HG03442 (cell line): Measurements from ENCODE around the gene UNC13A.

ENCODE experiments used
- ATAC-seq: cut with Tn5 transposase; IDR thresholded peaks from one replicate; pipeline ENCODE4 v1.9.1; 2021; ENCODE audit warnings: mild to moderate bottlenecking, moderate library complexity; ENCODE audit not compliant: unreplicated experiment

The UNC13A gene

GRCh38 chr19:17711851-17712250, 23.7 kb upstream of the UNC13A start:
- ATAC-seq = no peak

- no peak for ATAC-seq
These were observed 18.6 kb upstream of the UNC13A start for GRCh38 chr19:17706750-17707181.

GRCh38 chr19:17703824-17704463, 15.8 kb upstream of the UNC13A start:
- no peak for ATAC-seq

- no peak for ATAC-seq
These were observed 7.0 kb upstream of the UNC13A start for GRCh38 chr19:17695198-17695597.

- no peak for ATAC-seq
These were observed 4.4 kb upstream of the UNC13A start for GRCh38 chr19:17692566-17692965.

- ATAC-seq = no peak
These were observed 870 bp upstream of the UNC13A start for GRCh38 chr19:17688853-17689595.

GRCh38 chr19:17687141-17687856, 855 bp downstream of the UNC13A start:
- no peak for ATAC-seq

GRCh38 chr19:17686592-17687024, 1.5 kb downstream of the UNC13A start:
- ATAC-seq = no peak

GRCh38 chr19:17686023-17686521, 2.1 kb downstream of the UNC13A start:
- no peak for ATAC-seq

- ATAC-seq = no peak
These were observed 2.6 kb downstream of the UNC13A start for GRCh38 chr19:17685451-17686022.

- no peak for ATAC-seq
These were observed 3.9 kb downstream of the UNC13A start for GRCh38 chr19:17684256-17684655.

GRCh38 chr19:17683078-17683477, 5.1 kb downstream of the UNC13A start:
- ATAC-seq = no peak

- no peak for ATAC-seq
These were observed 5.9 kb downstream of the UNC13A start for GRCh38 chr19:17682273-17682672.

- ATAC-seq = no peak
These were observed 6.5 kb downstream of the UNC13A start for GRCh38 chr19:17681505-17682125.

GRCh38 chr19:17680230-17680722, 7.9 kb downstream of the UNC13A start:
- peak; percentile 69 for ATAC-seq

GRCh38 chr19:17679526-17680229, 8.5 kb downstream of the UNC13A start:
- ATAC-seq = no peak

- no peak for ATAC-seq
These were observed 9.3 kb downstream of the UNC13A start for GRCh38 chr19:17678836-17679235.

GRCh38 chr19:17677002-17677401, 11.2 kb downstream of the UNC13A start:
- no peak for ATAC-seq

- ATAC-seq = no peak
These were observed 11.9 kb downstream of the UNC13A start for GRCh38 chr19:17676295-17676694.
